RCC 7860 (cell line): ENCODE results near the gene CKS1B.

ENCODE experiments used
- DNase-seq: peaks from one replicate; pipeline ENCODE4 v3.0.0-alpha.2; 2015; ENCODE audit warnings: low spot score
- FAIRE-seq: peaks from 2 replicates; lab custom pipeline; 2012; peaks lifted over from hg19 to GRCh38; lab: Jason Lieb, UNC

CKS1B gene

GRCh38 chr1:155000411-155000725, 25.9 kb downstream of the CKS1B start:
- FAIRE-seq = no peak
- DNase-seq = no peak

GRCh38 chr1:155000726-155001424, 26.4 kb downstream of the CKS1B start:
- DNase-seq (peak; percentile 64), FAIRE-seq (peak; percentile 2)

DNA sequence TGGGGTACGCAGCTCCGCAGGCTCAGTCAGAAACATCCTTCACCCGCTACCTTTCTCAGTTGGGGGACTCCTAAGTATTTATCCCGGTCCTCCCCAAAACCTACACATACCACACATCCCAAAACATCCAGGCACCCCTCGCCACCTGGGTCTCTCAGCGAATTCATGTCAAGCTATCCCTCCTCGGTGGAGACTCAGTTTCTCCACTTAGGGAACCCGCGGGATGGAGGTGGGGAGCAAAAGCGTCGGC, 26.9 kb downstream of the CKS1B start:
- no peak for DNase-seq
- no peak for FAIRE-seq

DNA sequence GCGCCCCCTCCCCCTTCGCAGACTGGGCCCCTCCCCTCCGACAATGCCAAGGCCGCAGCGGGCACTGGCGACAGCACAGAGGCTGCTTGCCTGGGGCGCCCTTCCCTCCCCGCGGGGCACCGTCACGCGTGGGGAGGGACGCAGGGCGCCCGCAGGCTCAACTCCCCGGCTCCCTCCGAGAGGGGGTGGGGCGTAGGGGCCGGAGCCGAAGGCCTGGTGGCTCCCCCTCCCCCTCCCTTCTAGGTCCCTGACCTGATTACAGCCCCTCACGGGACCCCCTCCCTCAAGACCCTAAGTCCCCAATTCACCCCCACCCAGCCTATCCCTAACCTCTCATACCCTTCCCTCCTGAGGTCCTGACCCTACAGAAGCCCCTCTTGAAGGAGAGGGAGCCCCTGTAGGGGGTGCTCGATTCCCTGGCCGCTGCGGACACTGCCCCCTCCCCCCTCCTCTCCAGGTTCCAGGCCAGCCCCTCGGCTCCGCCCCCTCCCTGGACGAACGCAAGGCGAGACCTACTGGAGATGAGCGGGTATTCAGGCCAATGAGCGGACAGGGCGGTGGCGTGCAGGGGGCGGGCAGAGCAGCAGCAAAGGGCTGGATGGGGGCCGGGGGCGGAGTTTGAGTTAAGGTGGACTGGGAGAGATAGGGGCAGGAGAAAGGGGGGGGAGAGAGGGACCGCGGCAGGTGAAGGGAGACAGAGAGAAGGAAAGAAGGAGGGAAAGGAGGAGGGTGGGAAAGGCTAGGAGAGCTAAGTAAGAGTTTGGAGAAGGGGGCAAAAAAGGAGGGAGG, 27.4 kb downstream of the CKS1B start:
- peak; percentile 96 for DNase-seq

DNA sequence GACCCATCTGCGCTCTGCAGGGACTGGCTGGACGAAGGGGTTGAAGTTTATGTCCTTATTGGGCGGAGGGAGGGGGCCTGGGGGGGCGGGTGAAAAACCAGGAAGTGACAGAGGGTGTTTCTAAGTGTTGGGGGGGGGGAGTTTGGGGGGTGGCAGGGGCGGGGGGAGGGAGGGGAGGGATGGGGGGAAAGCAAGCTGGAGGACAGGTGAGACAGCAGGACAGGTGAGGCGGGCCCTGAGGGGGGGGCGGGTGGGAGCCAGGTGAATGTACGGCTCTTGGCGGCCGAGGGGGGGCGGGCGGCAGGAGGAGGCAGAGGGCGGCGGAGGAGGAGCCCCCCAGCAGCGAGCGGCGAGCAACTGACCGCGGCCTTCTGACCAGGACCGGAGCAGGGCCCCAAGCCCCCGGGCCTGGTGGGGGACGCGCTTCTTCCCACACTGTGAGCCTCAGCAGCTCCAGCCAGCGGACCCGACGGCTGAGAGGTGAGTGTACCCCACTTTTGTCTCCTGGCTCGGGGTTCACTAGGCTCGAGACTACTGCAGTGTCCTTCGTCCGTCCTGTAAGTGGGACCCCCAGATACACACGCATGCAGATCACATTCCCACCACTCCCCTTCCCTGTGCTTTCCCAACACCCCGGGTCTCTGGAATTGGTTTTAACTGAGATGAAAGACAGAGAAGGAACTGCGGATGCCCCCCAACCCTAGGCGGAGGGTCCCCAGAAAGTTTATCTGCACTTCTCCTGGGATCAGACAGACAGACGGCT, 28.2 kb downstream of the CKS1B start, which contains the start of gene ZBTB7B:
TSS of gene ZBTB7B (plus strand) at position 339 of the 763 bp plus-strand sequence. CDS start 11,859 bp downstream, outside the sequence.
- FAIRE-seq = no peak
- no peak for DNase-seq

More for the DNA sequence above, 27.4 kb downstream of the CKS1B start:
- FAIRE-seq = peak; percentile 74

GRCh38 chr1:155003227-155003765, 28.8 kb downstream of the CKS1B start:
- FAIRE-seq (no peak), DNase-seq (peak; percentile 21)

GRCh38 chr1:155003766-155004351, 29.4 kb downstream of the CKS1B start:
- DNase-seq = peak; percentile 55
- no peak for FAIRE-seq

DNA sequence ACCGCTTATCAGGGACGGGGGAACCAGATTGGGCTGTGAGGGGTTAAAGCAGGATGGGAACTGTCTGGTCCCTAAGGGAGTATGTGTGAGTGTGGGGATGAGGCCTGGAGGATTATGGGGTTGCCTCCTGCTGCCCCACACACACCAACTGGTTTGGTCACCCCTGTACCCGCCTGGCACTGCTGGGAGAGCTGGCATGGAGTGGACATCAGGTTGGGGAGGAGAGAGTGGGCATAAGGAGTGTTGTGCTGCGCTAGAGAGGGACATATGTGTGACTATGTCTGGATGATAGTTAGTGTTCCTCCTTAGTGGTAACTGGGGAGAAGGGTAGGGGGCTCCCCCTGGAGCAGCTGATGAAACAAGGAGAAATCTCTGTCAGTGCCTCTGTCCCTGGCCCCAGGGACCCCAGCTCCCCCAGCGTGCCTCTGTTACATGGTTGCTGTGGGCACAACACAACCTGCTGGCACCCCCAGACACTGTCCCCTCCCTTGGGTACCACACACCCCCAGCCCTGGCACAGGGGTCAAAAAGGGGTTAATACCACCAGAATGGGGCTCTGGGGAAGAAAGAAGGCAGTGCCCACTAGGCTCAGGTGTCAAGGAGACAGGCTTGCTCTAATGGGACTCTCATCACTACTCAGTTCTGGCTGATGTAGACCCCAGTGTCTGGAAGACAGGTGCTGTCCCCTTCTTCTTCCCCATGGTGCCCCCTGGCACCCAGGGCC, 30.0 kb downstream of the CKS1B start:
- DNase-seq (no peak), FAIRE-seq (no peak)

DNA sequence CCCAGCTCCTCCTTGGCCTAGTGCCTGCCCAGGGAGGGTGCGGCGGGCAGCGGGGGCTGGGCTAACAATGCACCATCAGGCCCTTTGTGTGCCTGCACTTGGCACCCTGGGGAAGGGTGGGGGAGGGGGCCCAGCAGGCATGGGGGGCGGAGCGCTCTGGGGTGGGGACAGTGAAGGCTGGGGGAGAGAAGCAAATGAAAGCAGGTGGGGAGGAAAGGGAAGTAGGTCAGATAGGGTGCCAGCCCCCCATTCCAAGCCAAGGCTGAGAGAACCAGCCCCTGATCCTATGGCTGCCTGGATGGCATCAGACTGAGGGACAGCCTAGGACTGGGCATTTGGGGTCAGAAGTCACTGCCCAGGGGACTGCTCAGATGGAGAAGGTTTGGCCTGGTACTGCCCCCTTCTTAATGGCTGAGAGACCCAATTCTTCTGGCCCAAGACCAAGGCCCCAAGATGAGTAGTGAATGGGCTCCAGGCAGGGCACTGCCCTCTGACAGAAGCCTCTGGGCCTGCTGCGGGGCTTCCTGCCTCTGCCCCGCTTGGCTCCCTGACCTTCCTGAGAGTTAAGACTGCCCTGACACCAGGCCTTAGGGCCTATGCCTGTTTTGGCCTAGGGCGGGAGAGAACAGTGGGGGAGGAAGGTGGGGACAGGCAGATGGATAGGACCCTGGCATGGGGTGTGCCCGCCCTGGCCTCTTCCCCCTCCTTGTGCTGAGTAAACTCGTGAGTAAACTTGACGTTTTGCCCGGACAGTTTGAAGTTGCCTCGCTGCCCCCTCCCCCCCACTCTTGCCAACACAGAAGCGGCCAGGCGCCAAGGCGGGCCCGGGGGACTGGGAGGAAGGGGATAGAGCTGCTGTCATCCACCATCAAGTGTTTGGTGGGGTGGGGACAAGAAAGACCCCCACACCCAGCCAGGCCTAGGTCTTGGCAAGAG, 30.9 kb downstream of the CKS1B start:
- FAIRE-seq (no peak), DNase-seq (no peak)

GRCh38 chr1:155006601-155007101, 32.2 kb downstream of the CKS1B start:
- no peak for FAIRE-seq
- no peak for DNase-seq

- FAIRE-seq (no peak), DNase-seq (no peak)
These were observed 32.9 kb downstream of the CKS1B start for GRCh38 chr1:155007251-155007828.

DNA sequence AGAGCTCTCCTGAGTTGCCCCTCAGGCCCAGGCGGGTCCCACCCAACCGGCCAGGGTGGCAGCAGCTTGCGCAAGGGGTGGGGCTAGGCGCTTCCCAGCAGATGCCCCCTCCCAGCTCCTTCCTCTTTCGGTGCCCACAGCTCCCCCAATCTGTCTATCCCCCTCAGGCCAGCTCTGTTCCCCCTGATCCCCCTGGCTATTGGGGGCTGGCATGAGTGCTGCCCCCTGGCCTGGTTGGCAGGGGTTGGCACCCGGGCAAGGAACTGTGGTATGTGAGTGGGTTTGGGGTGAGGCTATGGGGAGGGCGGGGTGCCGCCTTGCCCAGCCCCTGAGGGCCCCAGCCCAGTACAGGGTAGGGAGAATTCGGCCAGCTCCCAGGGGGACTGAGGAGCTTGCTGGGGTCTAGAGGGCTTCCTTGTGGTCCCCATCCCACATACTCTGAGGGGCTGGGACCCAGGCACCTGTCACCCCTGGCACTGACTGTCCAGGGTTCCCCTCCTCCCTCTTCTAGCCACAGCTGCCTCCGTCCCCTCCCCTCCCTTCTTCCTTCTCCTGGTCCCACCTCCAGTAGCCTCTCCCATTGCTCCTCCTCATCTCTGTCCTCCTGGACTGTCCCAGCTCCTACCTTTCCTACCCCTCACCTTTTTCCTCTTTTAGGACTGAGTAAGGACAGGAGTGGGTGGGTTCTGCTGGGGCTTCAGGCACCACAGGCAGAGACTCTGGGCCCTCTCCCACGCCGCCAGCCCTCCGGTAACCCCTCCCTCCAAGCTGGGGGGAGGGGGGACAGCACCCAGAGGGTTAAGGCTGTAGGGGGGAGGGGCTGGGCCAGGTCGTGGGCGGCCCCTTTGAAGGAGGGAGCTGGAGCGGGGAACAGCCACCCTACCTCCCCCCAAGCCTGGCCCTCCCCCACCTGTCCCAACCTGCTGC, 33.8 kb downstream of the CKS1B start:
- no peak for FAIRE-seq

DNA sequence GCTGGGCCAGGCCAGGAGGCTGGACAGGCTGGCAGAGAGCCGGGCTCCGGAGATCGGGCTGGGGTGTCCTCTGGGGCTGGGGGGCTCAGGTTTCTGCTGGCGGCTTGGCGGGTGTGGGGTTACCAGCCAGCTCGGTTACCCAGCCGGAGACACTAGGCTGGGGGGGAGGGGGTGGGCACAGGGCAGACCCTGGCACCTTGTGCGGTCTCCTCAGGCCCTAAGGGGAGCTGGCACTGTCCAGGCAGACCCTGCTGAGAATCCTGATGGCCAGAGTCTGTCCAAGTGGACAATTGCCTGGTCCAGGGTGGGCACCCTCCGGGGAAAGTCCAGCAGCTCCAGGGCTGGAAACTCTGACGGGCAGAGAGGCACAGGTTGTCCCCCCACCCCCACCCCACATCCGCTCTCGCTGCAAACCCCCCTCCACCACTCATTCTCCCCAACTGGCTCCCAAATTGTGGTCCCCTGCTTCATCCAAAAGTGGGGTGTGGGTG, 34.8 kb downstream of the CKS1B start:
- DNase-seq (no peak), FAIRE-seq (no peak)

More for the DNA sequence above, 33.8 kb downstream of the CKS1B start:
- no peak for DNase-seq

GRCh38 chr1:155009742-155010141, 35.3 kb downstream of the CKS1B start:
- no peak for FAIRE-seq
- DNase-seq = no peak

DNA sequence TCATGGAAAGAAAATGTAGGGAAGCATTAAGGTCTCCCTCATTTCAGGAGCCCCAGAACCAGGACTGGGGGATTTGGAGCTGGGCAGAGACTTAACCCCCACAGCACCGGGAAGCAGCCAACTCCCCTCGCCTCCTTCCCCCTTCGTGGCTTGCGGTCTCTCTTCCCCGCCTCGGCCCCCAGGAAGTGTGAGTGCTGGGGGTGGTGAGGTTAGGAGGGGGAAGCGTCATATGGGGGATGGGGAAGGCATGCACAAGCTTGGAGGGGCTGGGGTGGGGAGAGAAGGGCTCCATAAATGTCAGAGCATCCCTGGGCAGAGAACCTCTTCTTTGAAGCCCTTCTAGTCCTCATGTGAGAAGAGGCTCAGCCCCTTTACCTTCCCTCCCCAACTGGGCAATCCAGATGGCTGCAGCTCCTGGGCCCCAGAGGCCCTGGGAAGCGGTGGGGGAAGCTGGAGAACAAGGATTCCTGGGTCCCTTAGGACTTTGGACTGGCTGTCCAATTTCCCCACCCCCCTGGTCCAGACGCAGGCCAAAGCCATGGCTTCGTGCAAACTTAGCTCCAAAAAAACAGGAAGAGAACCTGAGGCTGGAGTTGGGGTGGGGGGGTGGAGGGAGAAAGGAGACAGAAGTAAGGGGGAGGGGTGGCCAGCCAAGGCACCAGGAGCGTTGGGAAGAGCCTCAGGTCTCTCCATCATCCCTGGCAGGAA, 35.9 kb downstream of the CKS1B start:
- DNase-seq = no peak
- FAIRE-seq = no peak

GRCh38 chr1:155011004-155011416, 36.5 kb downstream of the CKS1B start:
- DNase-seq (no peak), FAIRE-seq (no peak)

GRCh38 chr1:155011437-155012025, 37.0 kb downstream of the CKS1B start:
- FAIRE-seq (no peak), DNase-seq (no peak)
